Caco-2 (cell line): ENCODE results near the gene GAS2L1. TPM values are rescaled to one million over a fixed set of nuclear protein-coding genes. Genes with fewer than 3 reads are reported as not detected.

ENCODE experiments used
- BruUV-seq: library from RNA; stranded (reverse); fragments of 400-500 nt; replicated peaks from 2 replicates; lab custom pipeline; 2021; lab: Mats Ljungman, UMichigan
- CTCF ChIA-PET: fragments of 300-600 bp; sonication (Branson Sonifier 250); formaldehyde crosslinking; loops from one replicate; lab custom pipeline; 2022; ENCODE audit warnings: antibody characterized with exemption; lab: Charles Lee
- POLR2A ChIA-PET: fragments of 300-600 bp; sonication (Branson Sonifier 250); formaldehyde crosslinking; loops from one replicate; lab custom pipeline; 2022; ENCODE audit warnings: antibody characterized with exemption; lab: Charles Lee
- DNase-seq, 2 experiments: peaks; one replicate each; pipeline versions ENCODE4 v3.0.0 to v3.0.0-alpha.2; 2020 to 2022
- H3K27me3 ChIP-seq: replicated peaks from 2 replicates; pipeline ENCODE4 v1.6.0; 2011; ENCODE audit warnings: low read length; ENCODE audit not compliant: control insufficient read depth, insufficient read depth
- H3K36me3 ChIP-seq: 2 replicates; pipeline ENCODE4 v1.5.1; 2011; ENCODE audit warnings: low read length; ENCODE audit not compliant: control insufficient read depth, insufficient read depth
- H3K4me1 ChIP-seq: fragments of 250-450 bp; sonication (Bioruptor Pico); 2 replicates; pipeline ENCODE4 v1.5.1; 2020; ENCODE audit warnings: mild to moderate bottlenecking
- H3K4me3 ChIP-seq: 2 replicates; pipeline ENCODE4 v1.5.1; 2011; ENCODE audit warnings: low read depth, mild to moderate bottlenecking, control low read depth, low read length
- H3K9me3 ChIP-seq: fragments of 250-450 bp; sonication (Bioruptor Pico); 2 replicates; pipeline ENCODE4 v1.5.1; 2020; ENCODE audit warnings: mild to moderate bottlenecking, moderate library complexity
- H3K27ac Mint-ChIP-seq: one replicate; pipeline ENCODE4 v1.8.0; 2022; ENCODE audit warnings: mixed read lengths; ENCODE audit not compliant: unreplicated experiment
- H3K27me3 Mint-ChIP-seq: one replicate; pipeline ENCODE4 v1.8.0; 2022; ENCODE audit warnings: mixed read lengths; ENCODE audit not compliant: insufficient read depth, unreplicated experiment
- H3K36me3 Mint-ChIP-seq: one replicate; pipeline ENCODE4 v1.8.0; 2022; ENCODE audit warnings: mild to moderate bottlenecking, mixed read lengths; ENCODE audit not compliant: insufficient read depth, unreplicated experiment
- H3K4me1 Mint-ChIP-seq: one replicate; pipeline ENCODE4 v1.8.0; 2022; ENCODE audit warnings: low read depth, mixed read lengths; ENCODE audit not compliant: unreplicated experiment
- H3K4me3 Mint-ChIP-seq: one replicate; pipeline ENCODE4 v1.8.0; 2022; ENCODE audit warnings: mild to moderate bottlenecking, moderate library complexity, mixed read lengths; ENCODE audit not compliant: unreplicated experiment
- H3K9me3 Mint-ChIP-seq: one replicate; pipeline ENCODE4 v1.8.0; 2022; ENCODE audit warnings: mixed read lengths; ENCODE audit not compliant: unreplicated experiment
- CTCF ChIP-seq, 2 experiments: fragments of 200-600 bp in 1 of 2; IDR thresholded peaks; 1 replicate in 1 of 2; 2 replicates in 1 of 2; pipeline versions ENCODE4 v1.5.1 to v1.8.0; 2011 to 2022; ENCODE audit warnings: antibody characterized with exemption in 1 of 2, control low read depth in 1 of 2, inconsistent platforms in 1 of 2, low read depth in 1 of 2, low read length in 1 of 2, mild to moderate bottlenecking in 1 of 2, moderate library complexity in 1 of 2; ENCODE audit not compliant: insufficient read depth in 1 of 2, severe bottlenecking in 1 of 2, unreplicated experiment in 1 of 2
- intact Hi-C: fragments of 100-400 bp; cut with micrococcal nuclease; formaldehyde crosslinking; loops from one replicate; pipeline ENCODE4 v1.10.0; 2022; ENCODE audit not compliant: unreplicated experiment
- total RNA-seq: library from RNA; stranded (reverse); gene quantifications from 2 replicates; pipeline ENCODE4 v1.2.3, GENCODE V29; 2022

Gene GAS2L1
- total RNA-seq, 1 experiment from 2014 or later = 20.4 TPM

GRCh38 chr22:29348956-29349355, 42.5 kb downstream of the GAS2L1 start:
- BruUV-seq = no TSS peak
- peaks cover 48% of the 10 kb centered on the region for H3K36me3 Mint-ChIP-seq
- ChIA-PET CTCF (no interaction called here), POLR2A (no interaction called here)
- Histone ChIP-seq H3K4me1 (no peaks in the 10 kb centered on the region), H3K4me3 (no peak overlapping the region), H3K27me3 (no peaks in the 10 kb centered on the region), H3K36me3 (peaks cover 1% of the 10 kb centered on the region), H3K9me3 (no peaks in the 10 kb centered on the region)
- no peak for DNase-seq
- intact Hi-C loops = no loop called here
- H3K27me3 Mint-ChIP-seq = no peaks in the 10 kb centered on the region
- no peak overlapping the region for H3K4me3 Mint-ChIP-seq
- H3K4me1 Mint-ChIP-seq = no peaks in the 10 kb centered on the region
- no peak overlapping the region for H3K27ac Mint-ChIP-seq
- TF ChIP-seq CTCF (IDR thresholded peaks at IDR 0.05; ENCODE audit: insufficient read depth in 1 of 2, low read depth in 1 of 2, low read length in 1 of 2, severe bottlenecking in 1 of 2, unreplicated experiment in 1 of 2) = no peak
- H3K9me3 Mint-ChIP-seq = no peaks in the 10 kb centered on the region

- Histone ChIP-seq H3K36me3 (peaks cover 1% of the 10 kb centered on the region), H3K4me1 (no peaks in the 10 kb centered on the region), H3K9me3 (no peaks in the 10 kb centered on the region), H3K4me3 (no peak overlapping the region), H3K27me3 (no peaks in the 10 kb centered on the region)
- H3K4me3 Mint-ChIP-seq = no peak overlapping the region
- ChIA-PET POLR2A (no interaction called here), CTCF (no interaction called here)
- H3K9me3 Mint-ChIP-seq = no peaks in the 10 kb centered on the region
- BruUV-seq = no TSS peak
- intact Hi-C loops = no loop called here
- no peak for TF ChIP-seq CTCF (IDR thresholded peaks at IDR 0.05; ENCODE audit: insufficient read depth in 1 of 2, low read depth in 1 of 2, low read length in 1 of 2, severe bottlenecking in 1 of 2, unreplicated experiment in 1 of 2)
- H3K27ac Mint-ChIP-seq = no peak overlapping the region
- no peak for DNase-seq
- H3K36me3 Mint-ChIP-seq = peaks cover 40% of the 10 kb centered on the region
- no peaks in the 10 kb centered on the region for H3K27me3 Mint-ChIP-seq
- no peaks in the 10 kb centered on the region for H3K4me1 Mint-ChIP-seq
These were observed 44.6 kb downstream of the GAS2L1 start for GRCh38 chr22:29351042-29351441.

GRCh38 chr22:29351891-29352290, 45.4 kb downstream of the GAS2L1 start:
- no peak for TF ChIP-seq CTCF (IDR thresholded peaks at IDR 0.05; ENCODE audit: insufficient read depth in 1 of 2, low read depth in 1 of 2, low read length in 1 of 2, severe bottlenecking in 1 of 2, unreplicated experiment in 1 of 2)
- Histone ChIP-seq H3K36me3 (no peaks in the 10 kb centered on the region; the same call in none of the 2 replicates), H3K9me3 (no peaks in the 10 kb centered on the region), H3K4me1 (no peaks in the 10 kb centered on the region), H3K27me3 (no peaks in the 10 kb centered on the region), H3K4me3 (no peak overlapping the region)
- H3K27me3 Mint-ChIP-seq = no peaks in the 10 kb centered on the region
- H3K27ac Mint-ChIP-seq = no peak overlapping the region
- H3K4me3 Mint-ChIP-seq = no peak overlapping the region
- intact Hi-C loops = no loop called here
- H3K9me3 Mint-ChIP-seq = no peaks in the 10 kb centered on the region
- POLR2A ChIA-PET = no interaction called here
- CTCF ChIA-PET = no interaction called here
- peaks cover 36% of the 10 kb centered on the region for H3K36me3 Mint-ChIP-seq
- no TSS peak for BruUV-seq
- no peaks in the 10 kb centered on the region for H3K4me1 Mint-ChIP-seq
- DNase-seq = no peak
